HL-60 (cell line): ENCODE measurements around the gene SCYGR1.

ENCODE experiments used
- GABPA ChIP-seq: IDR thresholded peaks from 2 replicates; pipeline ENCODE4 v1.6.1; 2012; ENCODE audit warnings: low read depth
- POLR2AphosphoS5 ChIP-seq: IDR thresholded peaks from 2 replicates; pipeline ENCODE4 v1.6.1; 2012; ENCODE audit warnings: low read depth
- TF ChIP-seq, protein P1 (sequence below): IDR thresholded peaks from one replicate; pipeline ENCODE4 v1.5.1; 2011; ENCODE audit warnings: low read length, control low read depth, inconsistent platforms; ENCODE audit not compliant: insufficient read depth

DNA sequence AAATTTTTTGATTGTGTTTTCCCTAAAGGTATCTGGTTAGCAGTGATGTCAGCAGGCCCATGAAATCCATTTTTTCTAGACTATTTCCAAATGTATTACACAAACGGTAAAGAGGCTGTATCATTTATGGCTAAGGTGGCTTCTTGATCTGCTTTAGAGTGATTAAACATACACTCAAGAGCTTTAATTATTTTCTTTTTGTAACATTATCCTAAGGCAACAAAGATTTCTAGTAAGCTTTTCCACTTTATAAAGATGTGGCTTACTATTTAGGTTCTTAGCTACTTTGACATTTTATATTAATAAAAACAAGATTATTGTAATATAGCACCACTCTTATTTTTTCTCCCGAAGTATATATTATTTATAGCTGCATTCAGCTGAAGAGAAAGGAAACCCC lies 46.2 kb downstream of the SCYGR1 start:
- TF ChIP-seq, protein P1, sequence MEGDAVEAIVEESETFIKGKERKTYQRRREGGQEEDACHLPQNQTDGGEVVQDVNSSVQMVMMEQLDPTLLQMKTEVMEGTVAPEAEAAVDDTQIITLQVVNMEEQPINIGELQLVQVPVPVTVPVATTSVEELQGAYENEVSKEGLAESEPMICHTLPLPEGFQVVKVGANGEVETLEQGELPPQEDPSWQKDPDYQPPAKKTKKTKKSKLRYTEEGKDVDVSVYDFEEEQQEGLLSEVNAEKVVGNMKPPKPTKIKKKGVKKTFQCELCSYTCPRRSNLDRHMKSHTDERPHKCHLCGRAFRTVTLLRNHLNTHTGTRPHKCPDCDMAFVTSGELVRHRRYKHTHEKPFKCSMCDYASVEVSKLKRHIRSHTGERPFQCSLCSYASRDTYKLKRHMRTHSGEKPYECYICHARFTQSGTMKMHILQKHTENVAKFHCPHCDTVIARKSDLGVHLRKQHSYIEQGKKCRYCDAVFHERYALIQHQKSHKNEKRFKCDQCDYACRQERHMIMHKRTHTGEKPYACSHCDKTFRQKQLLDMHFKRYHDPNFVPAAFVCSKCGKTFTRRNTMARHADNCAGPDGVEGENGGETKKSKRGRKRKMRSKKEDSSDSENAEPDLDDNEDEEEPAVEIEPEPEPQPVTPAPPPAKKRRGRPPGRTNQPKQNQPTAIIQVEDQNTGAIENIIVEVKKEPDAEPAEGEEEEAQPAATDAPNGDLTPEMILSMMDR = no peak
- TF ChIP-seq GABPA = no peak
- no peak for TF ChIP-seq POLR2AphosphoS5
